ENCODE results near the gene TP63. TPM values are rescaled to one million over a fixed set of nuclear protein-coding genes. Genes with fewer than 3 reads are reported as not detected.

TP63 gene
- total RNA-seq, 1 donor from 2014 or later, result 25.9 TPM

DNA sequence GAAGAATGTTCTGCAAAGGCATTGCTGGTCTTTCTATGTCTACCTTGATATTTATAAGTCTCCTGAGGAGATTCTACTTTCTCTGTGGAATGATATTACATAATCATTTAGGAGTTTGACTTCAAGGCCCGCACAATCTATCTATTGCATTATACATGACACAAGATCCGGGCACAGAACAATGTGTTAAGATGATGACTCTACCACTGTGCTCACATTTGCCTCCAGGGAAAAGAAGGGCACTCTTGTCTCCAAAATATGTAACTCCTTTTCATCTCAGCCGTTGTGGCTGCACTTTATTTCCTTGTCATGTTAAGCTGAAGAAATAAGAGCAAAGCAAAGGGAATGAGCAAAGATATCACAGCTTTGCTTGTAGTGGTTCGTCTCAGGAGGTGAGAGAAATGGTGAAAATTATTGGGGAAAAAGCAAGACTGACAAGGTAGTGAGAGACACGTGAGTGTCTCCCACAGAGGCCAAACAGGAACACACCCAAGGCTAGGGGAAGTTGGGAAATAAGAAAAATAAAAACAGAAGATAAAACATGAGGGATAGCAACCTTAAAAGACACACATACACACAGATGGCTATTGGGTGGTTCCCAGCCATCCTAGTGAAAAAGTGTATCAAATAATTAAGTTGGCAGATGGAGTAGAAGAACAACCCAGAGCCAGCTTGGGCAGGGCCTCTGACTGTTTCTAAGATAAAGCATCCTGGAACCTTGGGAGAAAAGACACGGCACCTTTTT, 305.2 kb downstream of the TP63 start:
- Mint-ChIP-seq H3K27me3 (ENCODE audit: low read depth) (no peaks in the 10 kb centered on the region), H3K27ac (peak overlapping the region; percentile 64), H3K4me3 (no peak overlapping the region), H3K9me3 (peaks cover 13% of the 10 kb centered on the region), H3K36me3 (no peaks in the 10 kb centered on the region), H3K4me1 (peaks cover 8% of the 10 kb centered on the region)
- no peak for DNase-seq (ENCODE audit: low spot score in 2 of 2, unreplicated experiment in 2 of 2)
- TF ChIP-seq, protein P1, sequence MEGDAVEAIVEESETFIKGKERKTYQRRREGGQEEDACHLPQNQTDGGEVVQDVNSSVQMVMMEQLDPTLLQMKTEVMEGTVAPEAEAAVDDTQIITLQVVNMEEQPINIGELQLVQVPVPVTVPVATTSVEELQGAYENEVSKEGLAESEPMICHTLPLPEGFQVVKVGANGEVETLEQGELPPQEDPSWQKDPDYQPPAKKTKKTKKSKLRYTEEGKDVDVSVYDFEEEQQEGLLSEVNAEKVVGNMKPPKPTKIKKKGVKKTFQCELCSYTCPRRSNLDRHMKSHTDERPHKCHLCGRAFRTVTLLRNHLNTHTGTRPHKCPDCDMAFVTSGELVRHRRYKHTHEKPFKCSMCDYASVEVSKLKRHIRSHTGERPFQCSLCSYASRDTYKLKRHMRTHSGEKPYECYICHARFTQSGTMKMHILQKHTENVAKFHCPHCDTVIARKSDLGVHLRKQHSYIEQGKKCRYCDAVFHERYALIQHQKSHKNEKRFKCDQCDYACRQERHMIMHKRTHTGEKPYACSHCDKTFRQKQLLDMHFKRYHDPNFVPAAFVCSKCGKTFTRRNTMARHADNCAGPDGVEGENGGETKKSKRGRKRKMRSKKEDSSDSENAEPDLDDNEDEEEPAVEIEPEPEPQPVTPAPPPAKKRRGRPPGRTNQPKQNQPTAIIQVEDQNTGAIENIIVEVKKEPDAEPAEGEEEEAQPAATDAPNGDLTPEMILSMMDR (IDR thresholded peaks at IDR 0.05; ENCODE audit: unreplicated experiment), result no peak

DNA sequence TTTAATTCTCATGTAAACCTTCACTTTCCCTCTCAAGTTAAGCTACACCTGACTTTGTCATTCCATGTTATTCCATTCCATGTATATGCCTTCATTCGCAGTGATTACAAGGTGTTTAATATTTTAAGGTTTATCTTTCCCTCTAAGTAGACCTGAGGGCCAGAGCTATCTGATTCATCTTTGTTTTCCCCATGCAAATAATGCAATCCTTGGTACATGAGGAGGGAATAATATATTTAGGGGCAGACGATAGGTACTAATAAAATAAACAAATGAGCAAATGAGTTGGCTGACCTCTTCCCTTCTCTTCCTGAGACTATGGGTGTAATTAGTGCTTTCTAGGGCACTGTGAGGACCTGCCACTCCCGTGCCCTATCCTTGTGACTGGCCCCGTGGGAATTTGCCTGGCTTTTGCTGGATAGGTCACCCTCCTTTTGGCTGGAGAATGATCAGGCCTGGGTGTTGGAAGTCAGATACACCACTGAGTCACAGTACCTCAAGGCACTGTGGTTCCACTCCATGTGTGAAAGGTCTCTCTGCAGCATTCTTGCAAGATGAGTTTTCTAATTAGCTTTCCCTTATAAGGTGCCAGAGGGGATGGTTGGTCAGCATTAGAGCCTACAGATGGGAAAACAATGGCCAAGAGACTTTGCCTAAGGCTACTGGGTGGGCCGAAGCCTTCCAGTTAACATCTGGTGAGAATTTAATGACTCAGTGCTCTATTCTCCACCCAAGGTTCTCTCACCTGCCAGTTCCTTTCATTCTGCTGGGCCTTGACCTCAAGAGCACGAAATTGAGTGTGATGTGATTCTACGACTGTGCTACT, 306.3 kb downstream of the TP63 start:
- Mint-ChIP-seq H3K27me3 (ENCODE audit: low read depth) (no peaks in the 10 kb centered on the region), H3K36me3 (no peaks in the 10 kb centered on the region), H3K9me3 (peaks cover 13% of the 10 kb centered on the region), H3K27ac (no peak overlapping the region), H3K4me1 (peaks cover 14% of the 10 kb centered on the region), H3K4me3 (no peak overlapping the region)
- DNase-seq (ENCODE audit: low spot score in 2 of 2, unreplicated experiment in 2 of 2), result no peak
- TF ChIP-seq, protein P1 (IDR thresholded peaks at IDR 0.05; ENCODE audit: unreplicated experiment), result no peak

DNA sequence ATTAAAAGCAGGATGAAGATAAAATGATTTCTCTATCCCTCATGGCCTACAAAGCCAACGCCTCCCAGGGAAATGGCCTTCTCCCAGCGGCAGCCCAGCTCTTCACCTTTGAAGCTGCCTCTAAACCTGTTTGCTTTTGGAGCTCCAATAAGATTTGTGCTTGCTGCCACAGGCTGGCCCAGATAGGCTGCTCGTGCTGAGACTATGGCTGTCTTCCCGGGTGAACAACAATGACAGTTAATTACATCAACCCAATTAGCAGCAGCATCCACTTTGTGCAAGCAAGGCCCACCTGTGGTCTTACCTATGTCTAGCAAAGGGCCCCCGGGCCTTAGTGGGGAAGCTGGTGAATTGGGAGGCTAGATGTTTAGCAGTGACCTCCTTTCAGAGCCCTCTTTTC, 309.9 kb downstream of the TP63 start:
- Mint-ChIP-seq H3K36me3 (no peaks in the 10 kb centered on the region), H3K9me3 (no peaks in the 10 kb centered on the region), H3K27ac (no peak overlapping the region), H3K4me3 (no peak overlapping the region), H3K27me3 (ENCODE audit: low read depth) (no peaks in the 10 kb centered on the region), H3K4me1 (peaks cover 23% of the 10 kb centered on the region)
- TF ChIP-seq, protein P1 (IDR thresholded peaks at IDR 0.05; ENCODE audit: unreplicated experiment), result no peak
- DNase-seq (ENCODE audit: low spot score in 2 of 2, unreplicated experiment in 2 of 2), result no peak

DNA sequence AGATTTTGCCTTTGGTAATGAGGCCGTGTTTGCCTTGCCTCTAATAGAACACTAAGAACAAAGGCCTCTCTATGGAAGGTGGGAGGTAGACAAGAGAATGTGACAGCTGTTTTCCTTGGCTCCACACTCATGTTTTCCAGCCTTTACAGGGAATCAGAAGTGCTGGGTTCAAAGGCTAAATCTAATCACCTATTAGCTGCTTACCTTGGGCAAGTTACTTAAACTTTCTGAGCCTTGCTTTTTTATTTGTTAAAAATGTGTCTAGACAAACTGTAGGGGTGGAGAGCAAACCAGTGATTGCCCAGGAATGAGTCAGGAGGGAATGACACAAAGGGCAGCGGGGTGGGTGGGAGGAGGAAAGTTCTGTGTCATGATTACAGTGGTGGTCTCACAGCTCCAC, 310.5 kb downstream of the TP63 start:
- Mint-ChIP-seq H3K27ac (peak overlapping the region; percentile 37), H3K4me1 (peaks cover 21% of the 10 kb centered on the region), H3K27me3 (ENCODE audit: low read depth) (no peaks in the 10 kb centered on the region), H3K36me3 (no peaks in the 10 kb centered on the region), H3K4me3 (no peak overlapping the region), H3K9me3 (no peaks in the 10 kb centered on the region)
- TF ChIP-seq, protein P1 (IDR thresholded peaks at IDR 0.05; ENCODE audit: unreplicated experiment), result no peak
- DNase-seq (ENCODE audit: low spot score in 2 of 2, unreplicated experiment in 2 of 2), result no peak

DNA sequence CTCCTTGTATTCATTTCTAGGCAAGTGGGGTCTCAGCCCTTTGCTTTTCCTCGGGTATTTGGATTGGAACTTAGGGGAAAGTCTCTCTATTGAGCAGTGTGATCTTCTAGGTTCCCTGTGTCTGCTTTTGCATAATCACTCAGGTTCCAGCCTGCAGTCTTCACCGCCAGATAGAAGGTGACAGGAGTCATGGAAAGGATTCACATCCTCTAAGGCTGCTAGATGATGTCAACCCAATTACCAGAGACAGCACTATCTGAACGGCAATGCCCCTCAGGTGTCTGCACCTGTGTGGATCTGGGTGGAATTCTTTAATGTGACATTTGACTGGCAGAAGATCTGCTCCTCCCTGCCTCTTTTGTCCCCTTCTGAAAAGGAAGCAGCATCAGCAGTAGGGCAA, 311.8 kb downstream of the TP63 start:
- no peak overlapping the region for H3K4me3 Mint-ChIP-seq
- H3K27me3 Mint-ChIP-seq (ENCODE audit: low read depth), result no peaks in the 10 kb centered on the region
- H3K4me1 Mint-ChIP-seq, result peaks cover 28% of the 10 kb centered on the region
- H3K36me3 Mint-ChIP-seq, result no peaks in the 10 kb centered on the region
- TF ChIP-seq, protein P1 (IDR thresholded peaks at IDR 0.05; ENCODE audit: unreplicated experiment), result no peak
- no peak overlapping the region for H3K27ac Mint-ChIP-seq
- no peaks in the 10 kb centered on the region for H3K9me3 Mint-ChIP-seq
- no peak for DNase-seq (ENCODE audit: low spot score in 2 of 2, unreplicated experiment in 2 of 2)

All from mesothelial cell of epicardium (in vitro differentiated cells).